ENCODE data around the gene CDH16. TPM values are rescaled to one million over a fixed set of nuclear protein-coding genes. Genes with fewer than 3 reads are reported as not detected.

CDH16 gene
- total RNA-seq, 1 experiment from 2014 or later = not detected

- ChIA-PET POLR2A (interaction anchor here (0.7 kb wide), 1 partner anchor 20 kb away, joined by 3 read pairs; no protein-coding TSS in a partner anchor), CTCF (interaction anchor here (0.7 to 5.1 kb wide), 5 partner anchors 9 to 273 kb away, joined by 3 to 30 read pairs (median 4); partner anchors contain the start of gene CDH16)
- no peak overlapping the region for H3K27ac Mint-ChIP-seq (ENCODE audit: low read depth, unreplicated experiment)
- H3K9me3 Mint-ChIP-seq (ENCODE audit: unreplicated experiment) = no peaks in the 10 kb centered on the region
- BruUV-seq (replicated peaks) = no TSS peak
- intact Hi-C loops (cut with micrococcal nuclease) = no loop called here
- no peak overlapping the region for H3K4me3 Mint-ChIP-seq (ENCODE audit: unreplicated experiment)
- no peak for DNase-seq (ENCODE audit: unreplicated experiment)
- TF ChIP-seq CTCF (IDR thresholded peaks at IDR 0.05; ENCODE audit: unreplicated experiment) = no peak
- peaks cover 14% of the 10 kb centered on the region for H3K4me1 Mint-ChIP-seq (ENCODE audit: insufficient read depth, unreplicated experiment)
- H3K36me3 Mint-ChIP-seq (ENCODE audit: insufficient read depth, unreplicated experiment) = no peaks in the 10 kb centered on the region
- H3K27me3 Mint-ChIP-seq (ENCODE audit: insufficient read depth, unreplicated experiment) = no peaks in the 10 kb centered on the region
Measured at GRCh38 chr16:66903544-66904427, 14.9 kb downstream of the CDH16 start.

GRCh38 chr16:66902648-66903543, 15.8 kb downstream of the CDH16 start:
- ChIA-PET POLR2A (interaction anchor here (0.7 kb wide), 1 partner anchor 21 kb away, joined by 3 read pairs; no protein-coding TSS in a partner anchor), CTCF (interaction anchor here (0.6 to 5.1 kb wide), 5 partner anchors 8 to 274 kb away, joined by 3 to 30 read pairs (median 3); no protein-coding TSS in a partner anchor)
- Mint-ChIP-seq H3K27ac (ENCODE audit: low read depth, unreplicated experiment) (no peak overlapping the region), H3K36me3 (ENCODE audit: insufficient read depth, unreplicated experiment) (no peaks in the 10 kb centered on the region), H3K9me3 (ENCODE audit: unreplicated experiment) (no peaks in the 10 kb centered on the region), H3K27me3 (ENCODE audit: insufficient read depth, unreplicated experiment) (no peaks in the 10 kb centered on the region), H3K4me1 (ENCODE audit: insufficient read depth, unreplicated experiment) (peaks cover 14% of the 10 kb centered on the region), H3K4me3 (ENCODE audit: unreplicated experiment) (no peak overlapping the region)
- no TSS peak for BruUV-seq (replicated peaks)
- TF ChIP-seq CTCF (IDR thresholded peaks at IDR 0.05; ENCODE audit: unreplicated experiment) = no peak
- DNase-seq (ENCODE audit: unreplicated experiment) = no peak
- intact Hi-C loops (cut with micrococcal nuclease) = no loop called here

GRCh38 chr16:66901626-66902025, 17.1 kb downstream of the CDH16 start:
- CTCF ChIA-PET = interaction anchor here (1.0 to 1.1 kb wide), 2 partner anchors 17 to 26 kb away, joined by 3 to 4 read pairs; partner anchors contain the start of gene CDH16
- H3K27me3 Mint-ChIP-seq (ENCODE audit: insufficient read depth, unreplicated experiment) = no peaks in the 10 kb centered on the region
- no peaks in the 10 kb centered on the region for H3K36me3 Mint-ChIP-seq (ENCODE audit: insufficient read depth, unreplicated experiment)
- BruUV-seq (replicated peaks) = no TSS peak
- no peak for DNase-seq (ENCODE audit: unreplicated experiment)
- H3K4me1 Mint-ChIP-seq (ENCODE audit: insufficient read depth, unreplicated experiment) = peaks cover 23% of the 10 kb centered on the region
- intact Hi-C loops (cut with micrococcal nuclease) = no loop called here
- no peak for TF ChIP-seq CTCF (IDR thresholded peaks at IDR 0.05; ENCODE audit: unreplicated experiment)
- no peak overlapping the region for H3K4me3 Mint-ChIP-seq (ENCODE audit: unreplicated experiment)
- no peak overlapping the region for H3K27ac Mint-ChIP-seq (ENCODE audit: low read depth, unreplicated experiment)
- POLR2A ChIA-PET = interaction anchor here (0.7 to 2.8 kb wide), 6 partner anchors 17 to 44 kb away, joined by 3 to 8 read pairs (median 4); partner anchors contain the start of genes CDH16 and CIAO2B
- H3K9me3 Mint-ChIP-seq (ENCODE audit: unreplicated experiment) = no peaks in the 10 kb centered on the region

Data from MCF 10A (cell line).